HTR-8/SVneo (cell line): ENCODE data around the gene PHF19.
A peak's percentile ranks its signal among the peaks of the same experiment; 100 is the strongest.

Source experiments
- DNase-seq: peaks from one replicate; pipeline ENCODE4 v3.0.0; 2011; ENCODE audit warnings: low spot score, mixed read lengths; ENCODE audit not compliant: insufficient read length
- FAIRE-seq: peaks from 2 replicates; lab custom pipeline; 2011; peaks lifted over from hg19 to GRCh38; lab: Jason Lieb, UNC

PHF19 gene

GRCh38 chr9:120893611-120894307 is 16.8 kb upstream of the PHF19 start:
- no peak for FAIRE-seq

GRCh38 chr9:120892748-120893610 is 16.0 kb upstream of the PHF19 start:
- FAIRE-seq (no peak), DNase-seq (peak; percentile 40)

More at GRCh38 chr9:120893611-120894307, 16.8 kb upstream of the PHF19 start:
- no peak for DNase-seq

GRCh38 chr9:120891884-120892747 is 15.1 kb upstream of the PHF19 start:
- no peak for FAIRE-seq
- no peak for DNase-seq

- DNase-seq (no peak), FAIRE-seq (no peak)
These were observed 14.4 kb upstream of the PHF19 start for GRCh38 chr9:120891245-120891883.

GRCh38 chr9:120890320-120891244 is 13.6 kb upstream of the PHF19 start:
- no peak for DNase-seq
- no peak for FAIRE-seq

GRCh38 chr9:120889606-120890271 is 12.8 kb upstream of the PHF19 start:
- no peak for FAIRE-seq
- DNase-seq, result no peak

GRCh38 chr9:120888626-120889025 is 11.6 kb upstream of the PHF19 start:
- no peak for DNase-seq
- FAIRE-seq, result no peak

- FAIRE-seq (no peak), DNase-seq (peak; percentile 23)
These were observed 9.5 kb upstream of the PHF19 start for GRCh38 chr9:120886490-120886967.

- DNase-seq (no peak), FAIRE-seq (no peak)
These were observed 9.0 kb upstream of the PHF19 start for GRCh38 chr9:120885958-120886357.

- DNase-seq (no peak), FAIRE-seq (no peak)
These were observed 8.5 kb upstream of the PHF19 start for GRCh38 chr9:120885457-120885856.

- no peak for DNase-seq
- FAIRE-seq, result no peak
These were observed 6.6 kb upstream of the PHF19 start for GRCh38 chr9:120883608-120883996.

- DNase-seq (no peak), FAIRE-seq (no peak)
These were observed 6.1 kb upstream of the PHF19 start for GRCh38 chr9:120882935-120883607.

GRCh38 chr9:120879446-120879845 is 2.5 kb upstream of the PHF19 start:
- DNase-seq, result no peak
- FAIRE-seq, result no peak

GRCh38 chr9:120878188-120879130 is 1.5 kb upstream of the PHF19 start:
- DNase-seq (no peak), FAIRE-seq (no peak)

- peak; percentile 58 for DNase-seq
- no peak for FAIRE-seq
These were observed 467 bp upstream of the PHF19 start for GRCh38 chr9:120877276-120878034.
